Effector CD4-positive, alpha-beta T cell (primary cell): ENCODE measurements around the gene MCEE.

Experiments
- DNase-seq: peaks from one replicate; pipeline ENCODE4 v3.0.0-alpha.2; 2020

Gene MCEE

GRCh38 chr2:71078624-71079023 lies 51.4 kb downstream of the MCEE start:
- no peak for DNase-seq

- DNase-seq: no peak
These were observed 55.1 kb downstream of the MCEE start for GRCh38 chr2:71074893-71075395.

DNA sequence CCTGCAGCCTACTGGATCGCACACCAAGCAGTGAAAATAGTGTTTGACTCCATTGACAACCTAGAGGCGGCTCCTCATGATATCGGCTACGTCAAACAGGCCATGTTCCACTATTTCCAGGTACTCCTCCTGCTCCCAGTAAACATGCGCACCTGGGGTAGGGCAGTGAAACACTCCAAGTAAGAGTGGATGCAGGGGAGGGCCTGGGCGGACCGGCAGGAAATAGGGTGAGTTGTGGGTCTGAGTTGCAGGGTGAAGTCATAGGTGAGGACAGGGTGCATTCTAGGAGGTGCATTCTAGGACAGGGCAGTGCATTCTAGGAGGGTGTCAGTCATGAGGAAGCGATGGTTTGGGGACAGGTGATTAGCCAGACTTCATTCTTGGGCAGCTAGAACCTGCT lies 56.6 kb downstream of the MCEE start:
- no peak for DNase-seq

GRCh38 chr2:71072492-71072891 lies 57.5 kb downstream of the MCEE start:
- no peak for DNase-seq

DNA sequence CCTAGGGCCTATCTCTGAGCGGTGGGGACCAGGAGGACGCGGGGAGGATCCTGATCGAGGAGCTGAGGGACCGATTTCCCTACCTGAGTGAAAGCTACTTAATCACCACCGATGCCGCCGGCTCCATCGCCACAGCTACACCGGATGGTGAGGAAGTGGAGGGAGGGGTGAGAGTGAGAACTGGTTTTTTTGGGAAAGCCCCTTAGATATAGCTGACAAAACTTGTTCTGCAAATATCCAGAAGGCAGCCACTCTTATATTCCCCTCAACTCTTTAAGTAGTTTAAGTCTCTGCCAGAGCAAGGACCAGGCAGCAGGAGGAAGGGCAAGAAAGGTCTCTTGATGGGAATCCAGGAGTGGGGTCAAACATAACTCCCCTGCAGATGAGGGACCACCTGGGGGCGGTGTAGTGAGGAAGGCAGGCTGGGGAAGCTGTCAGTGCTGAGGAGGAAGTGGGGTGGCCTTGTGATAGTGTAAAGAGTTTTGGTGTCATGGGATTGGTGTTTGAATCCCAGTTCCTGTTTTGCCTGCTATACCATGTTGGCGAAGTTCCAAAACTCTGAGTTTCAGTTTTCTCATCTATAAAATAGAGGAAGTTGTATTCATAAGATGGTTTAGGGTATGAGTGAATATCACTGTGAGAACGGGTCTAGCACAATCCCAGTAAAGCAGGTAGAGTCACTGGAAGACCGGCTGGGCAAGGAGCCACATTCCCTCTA lies 58.2 kb downstream of the MCEE start:
- peak; percentile 58 for DNase-seq

- no peak for DNase-seq
These were observed 59.5 kb downstream of the MCEE start for GRCh38 chr2:71070294-71071093.

GRCh38 chr2:71069376-71069775 lies 60.7 kb downstream of the MCEE start:
- DNase-seq: no peak

DNA sequence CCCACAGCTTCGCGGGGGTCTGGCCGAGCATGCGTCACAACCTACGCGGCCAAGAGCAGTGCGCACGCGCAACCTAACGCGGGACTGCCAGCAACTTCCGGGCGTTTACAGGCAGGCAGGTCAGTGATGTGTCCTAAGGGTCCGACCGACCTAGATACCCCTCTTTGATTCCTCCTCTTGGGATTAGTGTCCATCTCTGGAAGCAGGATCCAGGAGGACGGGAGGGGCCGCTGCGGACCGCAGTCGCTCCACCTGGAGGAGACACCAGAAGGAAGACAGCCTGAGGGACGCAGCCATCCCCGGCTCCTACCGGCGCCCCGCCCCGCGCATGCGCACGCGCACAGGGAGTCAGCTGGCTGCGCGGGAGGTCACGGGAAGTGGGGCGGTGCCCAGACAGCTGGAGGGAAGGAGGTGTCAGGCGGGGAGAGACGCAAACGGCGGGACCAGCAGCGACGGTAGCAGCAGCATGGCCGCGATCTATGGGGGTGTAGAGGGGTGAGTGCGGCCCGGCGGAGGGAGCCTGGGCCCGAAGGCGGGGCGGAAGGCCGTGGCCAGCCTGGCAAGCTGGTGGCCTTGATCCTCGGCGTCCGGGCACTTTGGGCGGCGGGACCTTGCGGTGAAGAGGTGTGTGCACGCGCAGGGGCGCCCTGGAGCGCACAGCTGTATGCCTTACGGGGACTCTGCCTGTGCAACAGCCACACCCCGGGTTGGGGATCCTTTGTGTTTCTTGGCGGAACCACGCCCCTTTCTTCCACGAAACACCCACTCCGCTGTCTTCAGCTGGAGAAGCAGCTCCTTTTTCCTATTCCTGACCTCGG lies 61.6 kb downstream of the MCEE start, which contains the start of gene NAGK:
TSS of gene NAGK (plus strand) at position 431 of the 818 bp plus-strand sequence. CDS start at position 467, 36 bp downstream.
- peak; percentile 95 for DNase-seq

DNA sequence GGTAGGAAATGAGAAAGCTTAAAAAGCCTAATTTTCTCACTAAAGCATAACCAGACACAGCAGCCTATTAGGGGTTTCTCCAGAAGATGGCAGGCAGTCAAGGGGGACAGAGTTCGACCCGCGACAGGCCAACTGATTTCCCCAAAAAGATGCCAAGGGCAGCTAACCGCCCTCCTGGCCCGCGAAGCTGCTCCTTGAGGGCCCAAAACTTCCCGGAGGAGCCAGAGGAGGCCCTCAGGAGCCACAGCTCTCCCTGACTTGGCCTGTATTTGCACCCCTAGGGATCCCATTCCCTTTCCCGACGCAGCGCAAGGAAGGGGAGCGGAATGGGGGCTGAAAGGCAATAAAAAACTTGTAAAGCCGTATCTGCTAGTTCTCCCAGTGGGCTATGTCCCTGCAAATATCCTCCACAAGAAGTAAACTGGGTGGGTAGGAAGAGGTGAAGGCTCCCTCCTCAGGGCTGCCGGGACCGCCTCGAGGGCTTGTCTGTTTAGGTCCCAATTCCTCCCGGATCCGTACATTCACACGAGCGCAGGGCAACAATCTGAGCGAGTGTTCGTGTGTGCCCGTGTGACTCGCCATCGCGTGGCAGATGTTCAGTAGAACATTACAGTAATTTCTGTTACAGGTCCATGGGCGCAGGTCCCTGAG lies 62.3 kb downstream of the MCEE start:
- no peak for DNase-seq

GRCh38 chr2:71066856-71067255 lies 63.2 kb downstream of the MCEE start:
- no peak for DNase-seq

GRCh38 chr2:71064754-71065621 lies 65.0 kb downstream of the MCEE start:
- DNase-seq: no peak

- DNase-seq: no peak
These were observed 65.9 kb downstream of the MCEE start for GRCh38 chr2:71064110-71064611.

GRCh38 chr2:71063216-71063615 lies 66.8 kb downstream of the MCEE start:
- DNase-seq: no peak

DNA sequence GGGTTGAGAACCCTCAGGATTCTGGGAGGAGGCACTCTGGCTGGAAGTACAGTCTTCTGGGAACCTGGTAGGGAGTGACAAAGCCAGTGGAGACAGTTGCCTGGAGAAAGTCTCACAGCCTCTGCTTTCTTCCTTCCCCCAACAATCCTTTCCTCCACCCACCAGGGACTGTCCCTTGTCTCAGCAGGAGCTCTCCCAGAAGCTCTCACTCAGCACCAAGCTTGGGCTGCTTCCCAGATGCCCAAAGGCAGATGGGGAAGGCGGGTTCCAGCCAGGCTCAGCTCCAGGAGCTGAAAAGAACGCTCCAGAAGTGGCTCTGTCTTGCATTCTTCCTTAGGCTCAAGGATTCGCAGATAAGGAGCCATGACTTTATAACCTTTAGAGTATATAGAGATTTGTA lies 69.2 kb downstream of the MCEE start:
- DNase-seq: no peak

- DNase-seq: no peak
These were observed 69.8 kb downstream of the MCEE start for GRCh38 chr2:71060211-71060610.
